NOMO-1 treated with DMSO at 0.1 percent for 48 hours (cell line): ENCODE data around the gene CTSH.

Experiments
- DNase-seq: peaks from one replicate; lab custom pipeline; 2025; ENCODE audit not compliant: unreplicated experiment; lab: John Stamatoyannopoulos, UW

Gene CTSH

GRCh38 chr15:78944669-78945407 lies at the start of gene CTSH:
TSS of gene CTSH (minus strand) at chr15:78945046. CDS start at chr15:78944981, 65 bp downstream.
- DNase-seq: peak; percentile 49

- peak; percentile 40 for DNase-seq
Measured at GRCh38 chr15:78993931-78994530, 49.2 kb upstream of the CTSH start.

- DNase-seq: no peak
Measured at GRCh38 chr15:78993257-78993930, 48.5 kb upstream of the CTSH start.

GRCh38 chr15:78992416-78993256 lies 47.8 kb upstream of the CTSH start:
- DNase-seq: no peak

GRCh38 chr15:78991879-78992278 lies 47.0 kb upstream of the CTSH start:
- no peak for DNase-seq

GRCh38 chr15:78991476-78991875 lies 46.6 kb upstream of the CTSH start:
- no peak for DNase-seq

- DNase-seq: no peak
Measured at GRCh38 chr15:78990278-78990677, 45.4 kb upstream of the CTSH start.

GRCh38 chr15:78989701-78990240 lies 44.9 kb upstream of the CTSH start:
- DNase-seq: no peak

- peak; percentile 81 for DNase-seq
Measured at GRCh38 chr15:78988361-78988911, 43.6 kb upstream of the CTSH start.

GRCh38 chr15:78987556-78988360 lies 42.9 kb upstream of the CTSH start:
- no peak for DNase-seq

GRCh38 chr15:78985859-78986475 lies 41.1 kb upstream of the CTSH start:
- no peak for DNase-seq

- no peak for DNase-seq
Measured at GRCh38 chr15:78984041-78984440, 39.2 kb upstream of the CTSH start.

GRCh38 chr15:78983146-78983918 lies 38.5 kb upstream of the CTSH start:
- no peak for DNase-seq

GRCh38 chr15:78982736-78983135 lies 37.9 kb upstream of the CTSH start:
- DNase-seq: no peak

GRCh38 chr15:78981532-78982313 lies 36.9 kb upstream of the CTSH start:
- no peak for DNase-seq

GRCh38 chr15:78979456-78980320 lies 34.8 kb upstream of the CTSH start:
- no peak for DNase-seq

- DNase-seq: no peak
Measured at GRCh38 chr15:78978601-78979179, 33.8 kb upstream of the CTSH start.
